ENCODE results near the gene RNF41.

GRCh38 chr12:56257071-56257470 lies 35.3 kb upstream of the RNF41 start:
- no peak for TF ChIP-seq CEBPB (IDR thresholded peaks at IDR 0.05)
- no peak for TF ChIP-seq RAD21 (IDR thresholded peaks at IDR 0.05; ENCODE audit: low read depth)

All from Ishikawa (cell line).